ENCODE measurements around the gene HLA-E.

HLA-E gene

GRCh38 chr6:30489081-30490025 lies at the start of gene HLA-E:
TSS of gene HLA-E (plus strand) at chr6:30489509. CDS start at chr6:30489532, 23 bp downstream.
- peak within 1 kb of the TSS; percentile 86 for H3K4me3 ChIP-seq (ENCODE audit: insufficient read depth, low read length, poor library complexity, severe bottlenecking)
- H3K36me3 ChIP-seq (ENCODE audit: low read length): peaks cover 13% of the 10 kb centered on the region
- no peaks in the 10 kb centered on the region for H3K9me3 ChIP-seq (ENCODE audit: insufficient read depth, low read length)
- H4K20me1 ChIP-seq (ENCODE audit: low read depth, low read length): peaks cover 7% of the 10 kb centered on the region; the same call in 1 of the 2 replicates
- H2AFZ ChIP-seq (ENCODE audit: low read depth, low read length, severe bottlenecking): peak within 1 kb of the TSS; percentile 96
- peaks cover 15% of the 10 kb centered on the region for H3F3A ChIP-seq (ENCODE audit: insufficient read depth)
- H3K79me2 ChIP-seq (ENCODE audit: insufficient read depth, low read length): peaks cover 17% of the 10 kb centered on the region
- TF ChIP-seq EZH2phosphoT487 (conservative IDR thresholded peaks at IDR 0.05; ENCODE audit: low read length) (no peak), CTCF (IDR thresholded peaks at IDR 0.05; ENCODE audit: insufficient read depth, low read length, poor library complexity, severe bottlenecking) (no peak)
- H3K27ac ChIP-seq (ENCODE audit: low read depth, low read length): peak within 1 kb of the TSS; percentile 57
- no peaks in the 10 kb centered on the region for H3K27me3 ChIP-seq (ENCODE audit: low read length)
- H3K9me2 ChIP-seq (replicated peaks; ENCODE audit: insufficient read depth, low read length): no peaks in the 10 kb centered on the region
- peak within 1 kb of the TSS; percentile 81 for H3K9ac ChIP-seq (ENCODE audit: low read length)
- H3K4me2 ChIP-seq (ENCODE audit: low read depth, low read length, poor library complexity, severe bottlenecking): peak within 1 kb of the TSS; percentile 64

- no peaks in the 10 kb centered on the region for H4K20me1 ChIP-seq (ENCODE audit: low read depth, low read length)
- H3K9me2 ChIP-seq (replicated peaks; ENCODE audit: insufficient read depth, low read length): no peaks in the 10 kb centered on the region
- H3K27ac ChIP-seq (ENCODE audit: low read depth, low read length): no peak overlapping the region
- H3K9ac ChIP-seq (ENCODE audit: low read length): no peak overlapping the region
- no peak for TF ChIP-seq EZH2phosphoT487 (conservative IDR thresholded peaks at IDR 0.05; ENCODE audit: low read length)
- TF ChIP-seq CTCF (IDR thresholded peaks at IDR 0.05; ENCODE audit: insufficient read depth, low read length, poor library complexity, severe bottlenecking): no peak
- no peaks in the 10 kb centered on the region for H3F3A ChIP-seq (ENCODE audit: insufficient read depth)
- no peaks in the 10 kb centered on the region for H3K79me2 ChIP-seq (ENCODE audit: insufficient read depth, low read length)
- no peak overlapping the region for H3K4me2 ChIP-seq (ENCODE audit: low read depth, low read length, poor library complexity, severe bottlenecking)
- no peak overlapping the region for H2AFZ ChIP-seq (ENCODE audit: low read depth, low read length, severe bottlenecking)
- H3K27me3 ChIP-seq (ENCODE audit: low read length): peaks cover 4% of the 10 kb centered on the region; the same call in 1 of the 2 replicates
- H3K4me3 ChIP-seq (ENCODE audit: insufficient read depth, low read length, poor library complexity, severe bottlenecking): no peak overlapping the region
- H3K36me3 ChIP-seq (ENCODE audit: low read length): no peaks in the 10 kb centered on the region
- no peaks in the 10 kb centered on the region for H3K9me3 ChIP-seq (ENCODE audit: insufficient read depth, low read length)
Observed at GRCh38 chr6:30441171-30441570, 48.1 kb upstream of the HLA-E start.

GRCh38 chr6:30443657-30444450 lies 45.5 kb upstream of the HLA-E start:
- Histone ChIP-seq H3K9ac (ENCODE audit: low read length) (no peak overlapping the region), H2AFZ (ENCODE audit: low read depth, low read length, severe bottlenecking) (no peak overlapping the region), H3K4me3 (ENCODE audit: insufficient read depth, low read length, poor library complexity, severe bottlenecking) (no peak overlapping the region), H3K27ac (ENCODE audit: low read depth, low read length) (no peak overlapping the region), H3K4me2 (ENCODE audit: low read depth, low read length, poor library complexity, severe bottlenecking) (no peak overlapping the region), H3K36me3 (ENCODE audit: low read length) (no peaks in the 10 kb centered on the region), H3F3A (ENCODE audit: insufficient read depth) (no peaks in the 10 kb centered on the region), H3K27me3 (ENCODE audit: low read length) (peaks cover 4% of the 10 kb centered on the region; the same call in 1 of the 2 replicates), H3K9me2 (replicated peaks; ENCODE audit: insufficient read depth, low read length) (no peaks in the 10 kb centered on the region), H3K79me2 (ENCODE audit: insufficient read depth, low read length) (no peaks in the 10 kb centered on the region), H4K20me1 (ENCODE audit: low read depth, low read length) (no peaks in the 10 kb centered on the region), H3K9me3 (ENCODE audit: insufficient read depth, low read length) (no peaks in the 10 kb centered on the region)
- TF ChIP-seq CTCF (IDR thresholded peaks at IDR 0.05; ENCODE audit: insufficient read depth, low read length, poor library complexity, severe bottlenecking) (no peak), EZH2phosphoT487 (conservative IDR thresholded peaks at IDR 0.05; ENCODE audit: low read length) (no peak)

All from SU-DHL-6 (cell line).